Fibroblast of villous mesenchyme (primary cell): Measurements from ENCODE around the gene ITGB4. TPM values are rescaled to one million over a fixed set of nuclear protein-coding genes. Genes with fewer than 3 reads are reported as not detected.

Experiments used
- DNase-seq: peaks from one replicate; pipeline ENCODE4 v3.0.0-alpha.2; 2010; ENCODE audit warnings: low read depth
- H3K4me3 ChIP-seq: 2 replicates; pipeline ENCODE4 v1.5.1; 2011; ENCODE audit warnings: low read depth, mild to moderate bottlenecking, low read length
- total RNA-seq: library from RNA; depleted of rRNA; stranded (reverse); fragments of >200 nt; gene quantifications from 2 replicates; pipeline ENCODE4 v1.2.3, GENCODE V29; 2012
- TF ChIP-seq, protein P1 (sequence below): IDR thresholded peaks from 2 replicates; pipeline ENCODE4 v1.5.1; 2012; ENCODE audit warnings: low read depth, mild to moderate bottlenecking, low read length; ENCODE audit not compliant: insufficient read depth

Gene ITGB4
- total RNA-seq, 1 donor = 1.3 TPM

DNA sequence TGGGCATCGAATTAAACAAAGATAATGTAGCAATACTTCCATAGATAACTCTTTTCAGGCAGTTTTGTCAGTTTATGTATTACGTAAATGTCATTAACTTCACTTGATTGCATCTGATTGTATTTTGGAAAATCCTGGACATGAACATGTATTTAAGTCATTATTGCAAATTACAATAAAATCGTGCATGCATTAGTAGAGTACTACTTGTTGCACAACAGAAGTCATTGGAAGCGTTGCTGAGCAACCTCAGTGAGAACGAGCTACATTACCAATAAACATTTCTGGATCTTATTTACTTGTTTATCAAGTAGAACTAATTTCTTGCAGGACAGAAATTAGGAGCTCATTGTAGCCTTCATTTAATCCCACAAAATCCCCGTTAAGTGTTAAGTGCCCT is 70.0 kb downstream of the ITGB4 start:
- H3K4me3 ChIP-seq = no peak overlapping the region
- TF ChIP-seq, protein P1, sequence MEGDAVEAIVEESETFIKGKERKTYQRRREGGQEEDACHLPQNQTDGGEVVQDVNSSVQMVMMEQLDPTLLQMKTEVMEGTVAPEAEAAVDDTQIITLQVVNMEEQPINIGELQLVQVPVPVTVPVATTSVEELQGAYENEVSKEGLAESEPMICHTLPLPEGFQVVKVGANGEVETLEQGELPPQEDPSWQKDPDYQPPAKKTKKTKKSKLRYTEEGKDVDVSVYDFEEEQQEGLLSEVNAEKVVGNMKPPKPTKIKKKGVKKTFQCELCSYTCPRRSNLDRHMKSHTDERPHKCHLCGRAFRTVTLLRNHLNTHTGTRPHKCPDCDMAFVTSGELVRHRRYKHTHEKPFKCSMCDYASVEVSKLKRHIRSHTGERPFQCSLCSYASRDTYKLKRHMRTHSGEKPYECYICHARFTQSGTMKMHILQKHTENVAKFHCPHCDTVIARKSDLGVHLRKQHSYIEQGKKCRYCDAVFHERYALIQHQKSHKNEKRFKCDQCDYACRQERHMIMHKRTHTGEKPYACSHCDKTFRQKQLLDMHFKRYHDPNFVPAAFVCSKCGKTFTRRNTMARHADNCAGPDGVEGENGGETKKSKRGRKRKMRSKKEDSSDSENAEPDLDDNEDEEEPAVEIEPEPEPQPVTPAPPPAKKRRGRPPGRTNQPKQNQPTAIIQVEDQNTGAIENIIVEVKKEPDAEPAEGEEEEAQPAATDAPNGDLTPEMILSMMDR = no peak
- no peak for DNase-seq

DNA sequence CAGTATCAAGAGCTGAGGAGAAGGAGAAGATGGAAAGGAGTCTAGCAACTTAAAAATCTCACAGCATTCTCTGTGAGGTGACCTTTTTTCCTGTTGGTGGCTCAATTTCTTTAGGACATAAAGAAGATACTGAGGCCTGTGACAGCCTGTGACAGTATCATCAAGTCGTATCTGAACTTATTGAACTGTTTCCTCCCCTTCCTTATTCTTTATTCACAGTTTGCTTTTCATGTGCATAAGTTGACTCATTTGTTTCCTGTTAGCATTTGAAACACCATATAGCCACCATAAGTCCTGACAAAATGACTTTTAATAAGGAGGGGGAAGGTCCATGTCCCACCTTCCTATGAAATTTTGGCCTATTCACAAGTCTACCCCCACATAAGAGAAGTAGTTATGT is 72.2 kb downstream of the ITGB4 start:
- TF ChIP-seq, protein P1 = no peak
- H3K4me3 ChIP-seq = no peak overlapping the region
- DNase-seq = no peak

DNA sequence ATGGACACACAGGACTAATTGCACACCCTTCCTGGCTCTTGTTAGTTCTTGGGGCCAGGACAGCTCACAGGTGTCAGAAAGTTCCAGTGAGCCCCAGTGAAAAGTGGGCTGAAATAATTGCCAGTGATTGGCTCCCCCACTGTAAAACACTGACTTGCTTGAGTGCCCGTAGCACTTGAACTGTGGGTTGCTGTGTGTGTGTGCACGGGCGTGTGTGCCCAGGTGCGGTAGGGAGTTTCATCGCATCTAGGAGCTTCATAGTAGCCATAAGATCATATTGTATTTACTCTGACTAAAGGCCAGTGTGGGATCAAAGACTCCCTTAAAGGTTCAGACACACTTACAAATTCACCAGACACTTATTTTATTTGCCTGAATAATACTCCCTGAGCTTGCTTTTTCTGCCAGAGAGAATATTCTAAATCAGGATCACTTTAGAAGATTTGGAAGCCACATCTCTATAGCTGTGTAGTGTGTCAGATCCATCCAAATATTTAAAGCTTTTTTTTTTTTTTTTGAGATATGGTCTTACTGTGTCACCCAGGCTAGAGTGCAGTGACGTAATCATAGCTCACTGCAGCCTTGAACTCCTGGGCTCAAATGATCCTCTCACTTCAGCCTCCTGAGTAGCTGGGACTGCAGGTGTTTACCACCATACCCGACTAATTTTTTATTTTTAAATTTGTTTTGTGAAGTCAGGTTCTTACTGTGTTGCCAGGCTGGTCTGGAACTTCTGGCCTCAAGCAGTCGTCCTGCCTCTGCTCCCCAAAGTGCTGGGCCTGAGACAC is 74.8 kb downstream of the ITGB4 start:
- DNase-seq = no peak
- H3K4me3 ChIP-seq = no peak overlapping the region
- TF ChIP-seq, protein P1 = no peak

DNA sequence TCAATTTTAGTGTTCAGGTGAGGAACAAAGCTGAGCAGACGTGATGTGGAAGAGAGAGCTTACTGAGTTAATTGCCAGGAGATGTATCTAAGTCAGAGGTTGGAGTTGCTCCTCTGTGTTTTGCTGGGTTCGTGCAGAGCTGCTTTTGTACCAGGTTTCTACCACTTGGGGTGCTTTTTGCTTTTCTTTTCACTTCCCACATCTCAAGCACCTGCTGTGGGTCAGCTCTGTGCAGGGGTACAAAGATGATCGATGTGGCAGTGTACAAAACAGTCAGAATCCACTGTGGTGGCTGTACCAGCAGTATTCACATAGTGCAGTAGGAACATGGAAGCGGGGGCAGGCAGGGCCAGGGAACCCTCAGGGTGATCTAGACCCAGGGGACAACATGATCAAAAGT is 78.1 kb downstream of the ITGB4 start:
- no peak for DNase-seq
- TF ChIP-seq, protein P1 = no peak
- H3K4me3 ChIP-seq = no peak overlapping the region

DNA sequence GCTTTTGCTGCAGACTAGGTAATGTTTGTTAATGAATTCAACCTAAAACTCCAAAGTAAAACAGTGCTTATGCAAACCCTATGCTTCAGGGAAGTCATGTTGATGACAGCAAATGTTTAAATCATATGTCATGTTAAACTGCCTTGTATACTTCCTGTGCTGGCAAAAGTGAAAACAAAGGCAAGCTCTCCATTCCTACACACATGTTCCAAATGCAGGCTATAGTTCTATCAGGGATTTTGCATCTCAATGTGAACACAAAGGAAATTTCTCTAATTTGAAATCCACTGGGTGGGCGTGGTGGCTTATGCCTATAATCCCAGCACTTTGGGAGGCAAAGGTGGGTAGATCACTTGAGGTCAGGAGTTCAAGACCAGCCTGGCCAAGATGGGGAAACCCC is 82.6 kb downstream of the ITGB4 start:
- H3K4me3 ChIP-seq = no peak overlapping the region
- DNase-seq = no peak
- TF ChIP-seq, protein P1 = no peak

DNA sequence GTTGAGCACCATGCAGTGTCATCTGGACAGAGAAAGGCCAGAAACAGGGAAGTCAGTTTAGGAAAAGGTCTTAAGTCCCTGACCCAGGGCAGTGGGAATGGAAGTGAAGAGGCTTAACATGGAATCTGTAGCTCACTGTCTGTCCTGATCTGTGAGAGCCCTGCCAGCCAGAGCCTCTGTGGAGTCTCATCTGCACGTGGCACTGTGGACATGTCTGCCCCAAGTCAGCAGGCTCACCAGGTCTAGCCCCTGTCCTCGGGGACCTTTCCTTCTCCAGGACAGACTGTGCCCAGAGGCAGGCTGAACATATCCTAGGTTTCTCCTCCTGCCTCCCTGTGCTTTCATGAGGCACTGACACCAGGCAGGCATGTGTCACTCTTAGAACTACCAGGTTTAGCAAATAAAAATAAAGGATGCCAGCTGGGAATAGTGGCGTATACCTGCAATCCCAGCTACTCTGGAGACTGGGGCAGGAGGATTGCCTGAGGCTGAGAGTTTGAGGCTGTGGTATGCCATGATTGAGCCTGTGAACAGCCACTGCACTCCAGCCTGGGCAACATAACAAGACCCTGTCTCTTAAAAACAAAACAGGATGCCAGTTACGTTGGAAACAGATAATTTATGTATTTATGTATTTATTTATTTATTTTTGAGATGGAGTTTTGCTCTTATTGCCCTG is 85.7 kb downstream of the ITGB4 start:
- no peak for DNase-seq
- TF ChIP-seq, protein P1 = no peak
- no peak overlapping the region for H3K4me3 ChIP-seq

Other genes with a start within 250 kb of the ITGB4 start
- gene CASKIN2, start 205.9 kb upstream of the ITGB4 start, total RNA-seq = 7.4 and 9.5 TPM in 2 replicates
- 11.3 and 12.1 TPM in 2 replicates for gene TSEN54, start 204.9 kb upstream of the ITGB4 start, total RNA-seq
- 0.32 and 2.2 TPM in 2 replicates for gene LLGL2, start 195.8 kb upstream of the ITGB4 start, total RNA-seq
- gene MYO15B, start 133.7 kb upstream of the ITGB4 start, total RNA-seq = 1.6 and 3.9 TPM in 2 replicates
- under 0.01 TPM in 1 of 2 replicates, not detected in the other for gene SMIM5, start 88.0 kb upstream of the ITGB4 start, total RNA-seq
- 19.6 and 20.7 TPM in 2 replicates for gene RECQL5, start 54.3 kb upstream of the ITGB4 start, total RNA-seq
- gene SAP30BP, start 54.1 kb upstream of the ITGB4 start, total RNA-seq = 58.9 and 60.0 TPM in 2 replicates
- gene GALK1, start 43.7 kb downstream of the ITGB4 start, total RNA-seq = 36.7 and 49.3 TPM in 2 replicates
- gene UNK, start 63.3 kb downstream of the ITGB4 start, total RNA-seq = 19.9 and 23.5 TPM in 2 replicates
- gene UNC13D, start 122.9 kb downstream of the ITGB4 start, total RNA-seq = 0.86 and 1.6 TPM in 2 replicates
- 18.4 and 26.8 TPM in 2 replicates for gene WBP2, start 133.9 kb downstream of the ITGB4 start, total RNA-seq
- gene TRIM47, start 157.1 kb downstream of the ITGB4 start, total RNA-seq = 13.5 and 15.1 TPM in 2 replicates
- 21.9 and 22.5 TPM in 2 replicates for gene TRIM65, start 175.5 kb downstream of the ITGB4 start, total RNA-seq
- gene MRPL38, start 183.4 kb downstream of the ITGB4 start, total RNA-seq = 33.7 and 45.1 TPM in 2 replicates
- gene FBF1, start 219.6 kb downstream of the ITGB4 start, total RNA-seq = 15.5 and 16.0 TPM in 2 replicates